ENCODE measurements around the gene ETV3.
"Not testable (repeated sequence)": the region's sequence is repeated elsewhere in the genome, so short reads cannot be mapped to it uniquely, and the experiment has no call there.

ETV3 gene

DNA sequence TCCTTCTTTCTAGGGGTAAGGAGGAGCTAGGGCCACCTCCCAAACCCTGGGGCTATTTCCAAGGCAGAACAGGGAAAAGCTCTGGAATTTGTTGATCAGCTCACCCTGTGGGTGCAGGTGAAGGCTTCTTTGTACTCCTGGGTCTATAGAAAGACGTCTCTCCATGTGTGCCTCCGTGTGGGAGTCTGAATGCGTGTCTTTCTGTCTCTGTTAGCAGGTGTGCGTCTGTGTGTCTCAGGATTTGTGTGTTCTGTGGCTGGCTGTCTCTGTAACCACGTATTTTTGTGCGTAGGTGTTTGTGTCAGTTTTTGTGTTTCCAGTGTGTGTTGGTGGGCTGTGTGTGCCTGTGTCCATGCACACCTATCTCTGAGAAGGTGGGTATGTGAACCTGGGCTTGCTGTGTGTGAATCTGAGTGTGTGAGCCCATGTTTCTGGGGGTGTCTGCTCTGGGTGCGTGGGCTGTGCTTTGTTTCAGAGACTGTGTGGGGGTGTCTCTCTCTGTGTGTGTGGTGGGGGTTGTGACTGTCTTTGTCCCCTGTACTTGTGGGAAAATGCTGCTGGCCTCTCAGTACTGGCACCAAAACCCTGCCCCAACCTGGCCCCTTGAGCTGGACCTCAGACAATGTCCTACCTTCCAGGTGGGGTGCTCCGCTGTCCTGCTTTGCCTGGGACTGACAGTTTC, 25.9 kb downstream of the ETV3 start:
- DNase-seq (ENCODE audit: low read depth in 2 of 2): no peak

DNA sequence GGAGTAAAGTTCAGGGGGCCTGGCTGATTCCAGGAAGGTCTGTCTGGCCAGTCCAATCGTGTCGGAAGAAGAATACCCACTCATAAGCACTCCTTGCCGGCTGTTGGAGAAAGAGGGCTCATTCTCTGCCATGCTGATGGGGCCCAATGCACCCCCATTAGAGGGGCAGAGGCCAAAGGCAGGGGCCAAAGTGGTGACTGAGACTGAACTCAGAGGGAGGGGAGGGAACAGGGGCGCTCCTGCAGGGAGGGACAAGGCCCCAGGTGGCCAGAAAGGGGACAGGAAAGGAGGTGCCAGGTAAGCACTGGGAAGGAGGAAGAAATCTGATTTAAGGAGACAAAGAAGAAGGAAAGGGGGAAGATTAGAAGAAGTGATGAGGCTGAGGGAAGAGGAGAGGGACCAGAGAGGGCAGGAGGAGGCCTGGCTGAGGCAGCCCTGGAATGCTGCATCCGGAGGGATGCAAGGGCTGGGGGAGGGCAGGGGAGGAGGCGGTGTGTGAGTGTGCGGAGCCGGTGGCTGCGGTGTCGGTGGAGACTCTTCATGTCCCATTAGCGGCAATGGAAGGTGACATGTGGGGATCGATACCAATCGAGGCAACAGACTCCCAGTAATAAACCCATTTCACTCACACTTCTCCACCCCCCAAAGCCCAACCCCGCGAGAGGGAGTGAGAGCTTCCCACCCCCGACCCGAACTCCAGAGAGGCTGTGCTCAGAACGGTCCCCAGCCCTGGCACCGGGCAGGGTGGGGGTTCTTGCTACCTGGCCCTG, 26.6 kb downstream of the ETV3 start:
- DNase-seq (ENCODE audit: low read depth in 2 of 2): no peak

DNA sequence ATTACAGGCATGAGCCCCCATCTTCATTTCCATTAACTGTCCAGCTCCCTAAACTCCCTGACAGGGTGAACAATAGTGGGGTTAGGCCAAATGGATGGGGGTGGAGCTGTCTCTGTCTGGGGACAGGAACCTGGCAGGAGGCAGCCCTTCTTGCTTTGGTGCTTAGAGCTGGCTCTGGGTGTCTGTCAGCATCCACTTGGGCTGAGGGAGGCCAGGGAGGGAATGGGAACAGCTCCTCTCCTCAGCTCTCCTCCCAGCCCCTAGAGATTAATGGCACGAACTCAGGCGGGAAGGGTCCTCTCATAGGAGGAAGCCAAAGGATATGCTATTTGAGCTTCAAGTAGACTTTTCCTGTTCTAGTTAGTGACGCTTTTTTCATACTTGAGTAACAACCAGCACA, 27.5 kb downstream of the ETV3 start:
- DNase-seq (ENCODE audit: low read depth in 2 of 2): no peak

DNA sequence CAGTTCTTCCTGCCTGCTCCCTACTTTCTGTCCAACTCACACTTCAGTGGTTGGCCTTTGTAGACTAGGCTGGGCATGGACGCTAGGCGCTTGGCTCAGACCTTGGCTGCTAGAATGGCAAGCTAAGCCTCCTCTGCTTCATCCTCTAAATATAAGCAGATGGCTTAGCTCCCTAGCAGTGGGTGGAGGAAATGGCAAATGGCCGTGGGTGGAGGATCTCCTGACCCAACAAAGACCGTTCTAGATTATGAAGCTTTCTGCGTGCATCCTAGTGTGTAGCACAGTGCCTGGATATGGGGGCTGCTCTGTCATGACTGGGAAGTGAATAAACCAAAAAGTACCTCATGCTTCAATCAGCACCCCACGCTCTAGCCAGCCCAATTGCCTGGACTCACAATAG, 28.2 kb downstream of the ETV3 start:
- DNase-seq (ENCODE audit: low read depth in 2 of 2): no peak

DNA sequence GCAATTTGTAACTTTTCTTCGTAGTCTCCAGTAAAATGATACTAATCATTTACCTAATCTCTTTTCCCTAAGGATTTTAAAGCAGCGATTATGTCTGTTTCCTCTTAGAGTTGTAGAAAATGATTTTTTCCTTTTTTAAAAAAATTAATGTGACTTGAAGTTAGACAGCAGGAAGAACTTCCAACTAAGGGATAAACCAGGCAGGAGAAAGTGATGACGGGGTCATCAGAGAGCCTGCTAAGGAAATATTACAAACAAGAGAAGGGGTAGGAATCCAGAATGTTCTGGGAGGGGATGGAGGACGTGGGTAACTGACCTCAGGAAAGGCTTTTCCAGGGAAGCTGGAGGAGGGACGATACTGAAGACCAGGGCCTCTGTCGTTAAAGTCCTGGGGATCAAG, 29.7 kb downstream of the ETV3 start:
- no peak for DNase-seq (ENCODE audit: low read depth in 2 of 2)

DNA sequence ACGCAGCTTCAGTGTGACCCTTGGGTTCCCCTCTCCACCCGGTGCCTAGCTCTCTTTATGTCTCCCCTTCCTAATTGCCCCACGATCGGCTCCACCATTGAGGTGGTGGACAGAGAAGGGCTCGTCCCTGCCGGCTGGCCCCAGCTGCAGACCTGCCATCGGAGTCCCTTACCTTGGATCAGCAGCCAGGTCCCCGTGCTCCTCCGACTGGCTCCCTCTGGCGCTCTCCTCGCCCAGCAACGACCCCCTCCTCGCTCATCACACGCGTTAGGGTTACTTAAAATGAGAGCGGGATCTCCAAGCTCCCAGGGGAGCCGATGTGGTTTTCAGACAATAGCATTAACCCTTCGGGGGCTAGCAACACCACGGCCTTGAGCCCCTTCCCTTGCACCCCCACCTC, 30.5 kb downstream of the ETV3 start:
- no peak for DNase-seq (ENCODE audit: low read depth in 2 of 2)

DNA sequence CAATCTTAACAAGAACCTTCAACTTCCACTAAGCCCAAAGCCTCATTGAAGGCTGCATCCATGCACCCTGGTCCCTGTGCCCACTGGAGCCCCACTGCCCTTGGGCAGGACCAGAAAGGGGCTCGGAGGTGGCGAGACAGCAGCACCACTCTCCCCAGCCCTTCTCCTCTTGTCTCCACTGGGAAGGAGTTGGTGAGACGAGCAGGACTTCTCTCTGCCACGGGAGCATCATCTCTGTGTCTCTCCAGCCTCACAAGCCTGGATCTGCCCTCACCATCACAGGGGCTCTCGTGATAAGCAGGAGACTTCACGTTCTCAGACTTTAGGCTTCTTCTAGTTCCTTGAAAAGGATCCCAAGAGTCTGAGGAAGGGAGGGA, 31.4 kb downstream of the ETV3 start:
- no peak for DNase-seq (ENCODE audit: low read depth in 2 of 2)

DNA sequence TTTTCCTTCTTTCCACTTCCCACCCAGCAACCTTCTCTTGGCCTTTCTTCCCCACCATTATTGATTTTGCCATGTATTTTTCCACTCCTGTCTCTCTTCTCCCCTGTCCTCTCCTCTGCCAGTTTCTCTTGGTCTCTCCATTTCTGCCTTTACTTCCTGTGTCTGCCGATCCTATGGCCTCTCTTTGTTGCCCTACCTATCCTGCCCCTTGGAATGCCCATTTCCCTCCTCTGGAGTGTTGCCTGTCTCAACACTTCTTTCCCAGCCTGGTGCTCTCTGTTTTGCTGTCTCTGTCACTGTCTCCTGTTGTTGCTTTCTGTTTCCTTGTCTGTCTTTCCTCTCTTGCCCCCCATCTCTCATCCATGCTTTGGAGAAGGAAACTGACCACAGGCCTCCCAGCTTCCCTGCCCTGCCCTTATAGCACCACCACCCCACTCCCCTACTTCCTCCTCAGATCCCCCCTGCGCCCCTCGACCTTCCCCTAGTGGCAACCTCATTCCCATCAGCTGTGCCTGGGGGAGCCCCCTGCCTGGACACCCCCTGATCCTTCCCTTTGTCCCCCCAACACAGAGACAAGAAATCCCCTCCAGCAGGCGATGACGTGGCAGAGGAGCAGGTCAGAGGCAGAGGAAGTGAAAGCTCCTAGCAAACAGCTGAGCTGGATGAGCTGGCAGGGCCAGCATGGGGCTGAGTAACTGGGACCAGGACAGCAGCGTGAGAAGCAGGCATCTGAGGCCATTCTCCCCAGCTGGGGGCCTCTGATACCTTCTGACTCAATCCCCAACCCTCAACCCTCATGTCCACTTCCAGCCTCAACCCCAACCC, 32.0 kb downstream of the ETV3 start:
- DNase-seq (ENCODE audit: low read depth in 2 of 2): no peak

DNA sequence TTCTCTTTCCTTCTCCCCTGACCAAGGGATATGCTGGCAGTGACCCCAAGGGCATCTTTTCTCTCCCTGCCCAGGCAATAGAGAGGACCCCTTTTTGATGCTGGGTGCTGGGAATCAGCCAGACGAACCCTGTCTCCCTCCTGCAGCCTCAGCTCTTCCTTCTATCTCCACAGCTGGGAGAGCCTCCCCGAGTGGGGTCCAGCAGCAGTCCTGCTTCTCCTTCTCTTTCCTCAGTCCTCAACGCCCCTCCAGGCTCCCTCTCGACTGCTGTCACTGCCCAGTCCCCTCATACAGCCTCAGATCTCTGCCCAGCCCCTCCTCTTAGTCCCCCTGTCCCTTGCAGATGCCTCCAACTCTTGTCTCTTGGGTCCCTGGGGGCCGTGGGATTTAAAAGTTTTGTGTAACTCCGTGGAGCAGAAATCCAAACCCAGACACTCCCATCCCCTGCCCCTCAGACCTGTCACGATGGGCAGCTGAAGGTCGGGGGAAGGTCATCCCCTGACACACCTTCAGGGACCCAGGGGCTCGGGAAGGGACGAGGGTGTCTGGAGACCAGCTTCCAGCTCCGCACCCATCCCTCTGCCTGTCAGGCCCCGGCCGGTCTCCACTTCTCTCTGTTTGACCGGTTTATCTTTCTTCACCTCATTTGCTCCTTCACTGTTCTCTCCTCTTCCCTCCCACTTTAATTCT, 32.8 kb downstream of the ETV3 start:
- no peak for DNase-seq (ENCODE audit: low read depth in 2 of 2)

DNA sequence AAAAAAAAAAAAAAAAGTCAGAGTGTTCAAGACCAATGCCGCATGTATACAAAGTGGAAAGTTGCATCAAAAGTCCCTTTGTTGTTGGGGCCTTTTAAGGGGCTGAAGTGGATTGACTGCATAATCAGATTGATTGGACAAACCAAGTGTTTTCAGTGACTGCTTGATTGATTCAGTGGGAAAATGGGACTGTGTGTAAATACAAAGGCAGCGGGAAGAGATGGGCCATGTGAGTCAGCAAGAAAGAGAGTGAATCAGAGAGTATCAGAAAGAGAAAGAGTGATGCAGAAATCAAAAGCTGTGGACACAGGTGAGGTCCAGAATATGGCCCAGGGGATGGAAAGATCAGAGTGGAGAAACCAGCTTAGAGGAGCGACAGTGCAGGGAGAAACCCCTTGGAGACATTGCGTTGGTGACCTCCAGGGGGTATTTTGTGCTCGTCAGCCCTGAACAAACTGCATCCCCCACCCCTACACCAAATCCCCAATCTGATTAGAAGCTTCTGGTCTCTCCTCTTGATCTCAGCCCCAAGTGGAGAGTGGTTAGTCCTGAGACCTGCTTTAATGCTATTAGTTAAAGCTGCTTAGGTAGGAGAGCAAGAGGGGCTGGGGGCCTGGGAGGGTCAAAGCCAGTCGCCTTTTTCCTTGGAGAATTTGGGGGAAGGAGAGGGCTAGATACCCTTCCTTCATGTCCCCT, 33.4 kb downstream of the ETV3 start:
- no peak for DNase-seq (ENCODE audit: low read depth in 2 of 2)

DNA sequence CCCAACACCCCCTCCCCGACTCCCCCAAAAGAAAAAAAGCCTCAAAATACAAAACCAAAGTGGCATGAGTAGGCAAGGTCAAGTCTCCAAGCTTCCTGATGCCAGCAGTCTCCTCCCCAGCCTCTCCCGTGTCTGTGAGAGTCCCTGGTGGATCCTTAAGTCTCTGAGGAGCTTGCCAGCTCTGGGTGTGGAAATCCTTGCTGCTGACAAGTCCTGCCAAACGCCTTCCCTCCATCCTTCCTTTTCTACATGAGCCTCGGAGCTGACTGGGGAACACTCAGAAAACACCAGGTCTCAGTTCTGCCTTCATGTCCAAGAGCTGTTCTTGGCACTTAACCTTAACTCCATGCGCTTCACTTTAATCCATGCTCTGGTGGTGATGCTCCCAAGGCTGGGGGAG, 34.9 kb downstream of the ETV3 start:
- DNase-seq (ENCODE audit: low read depth in 2 of 2): no peak

DNA sequence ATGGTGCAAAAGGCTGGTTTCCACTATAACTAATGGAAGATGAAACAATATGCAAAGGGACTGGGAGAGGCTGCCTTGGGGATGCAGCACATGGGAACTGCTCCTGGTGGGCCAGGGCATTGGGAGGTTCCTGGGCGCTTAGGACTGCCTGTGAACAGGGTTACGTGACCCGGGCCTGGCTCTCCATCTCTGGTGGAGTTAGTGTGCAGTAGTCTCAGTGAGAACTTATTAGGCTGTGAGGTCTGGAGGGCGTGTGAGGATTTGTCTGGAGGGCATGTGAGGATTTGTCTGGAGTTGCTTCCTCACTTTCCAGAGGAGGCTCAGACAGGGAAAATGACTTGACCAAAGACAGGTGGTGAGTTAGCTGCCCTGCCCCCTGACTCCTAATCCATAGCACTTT, 37.0 kb downstream of the ETV3 start:
- DNase-seq (ENCODE audit: low read depth in 2 of 2): no peak

DNA sequence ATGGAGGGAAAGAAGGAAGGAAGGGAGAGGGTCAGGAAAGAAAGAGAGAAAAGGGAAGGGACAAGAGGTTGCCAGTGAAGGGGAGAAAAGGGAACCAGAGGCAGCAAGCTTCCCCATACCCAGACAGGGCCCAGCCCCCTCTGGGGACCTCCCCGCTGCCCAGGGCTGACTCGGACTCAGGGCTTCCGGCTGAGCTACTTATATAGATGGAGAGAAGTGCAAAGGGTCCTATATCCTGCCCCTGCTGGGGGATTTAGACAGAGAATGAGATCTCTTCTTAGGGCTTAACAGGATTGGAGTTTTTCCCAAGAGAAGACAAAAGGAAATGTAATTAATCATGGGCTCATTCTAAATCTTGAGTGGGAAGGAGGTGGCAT, 38.6 kb downstream of the ETV3 start, which contains the start of gene ETV3L:
TSS of gene ETV3L (minus strand) at position 176 of the 377 bp plus-strand sequence. CDS start 285 bp downstream, outside the sequence.
- no peak for DNase-seq (ENCODE audit: low read depth in 2 of 2)

DNA sequence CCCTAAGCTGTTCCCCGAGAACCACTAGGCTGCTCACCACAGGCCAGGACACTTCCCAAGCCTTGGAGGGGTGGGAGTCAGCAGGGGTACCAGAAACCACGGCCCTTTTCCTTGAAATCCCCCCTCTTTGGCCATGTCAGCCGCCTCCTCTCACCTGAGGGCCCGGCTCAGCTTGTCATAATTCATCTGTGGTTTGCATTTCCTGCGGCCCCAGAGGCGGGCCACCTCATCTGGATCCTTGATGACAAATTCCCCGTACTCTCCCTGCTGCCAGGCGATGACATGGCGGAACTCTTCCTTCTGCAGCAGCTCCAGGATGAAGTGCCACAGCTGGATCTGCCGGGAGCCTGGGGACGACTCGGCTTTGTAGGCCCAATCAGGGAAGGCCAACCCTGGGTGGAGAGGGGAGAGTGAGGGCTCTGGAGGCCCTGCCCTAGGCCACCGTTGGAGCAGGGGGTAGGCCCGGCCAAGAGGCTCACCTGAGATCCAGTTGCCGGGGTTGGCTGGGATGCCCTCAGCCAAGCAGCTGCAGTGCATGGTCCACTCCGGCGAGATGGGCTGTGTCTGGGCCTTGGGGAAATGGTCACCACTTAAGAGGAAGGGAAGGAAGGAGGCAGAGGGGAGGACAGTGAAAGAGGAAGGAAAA, 39.1 kb downstream of the ETV3 start:
- not testable (repeated sequence) for DNase-seq (ENCODE audit: low read depth in 2 of 2)

DNA sequence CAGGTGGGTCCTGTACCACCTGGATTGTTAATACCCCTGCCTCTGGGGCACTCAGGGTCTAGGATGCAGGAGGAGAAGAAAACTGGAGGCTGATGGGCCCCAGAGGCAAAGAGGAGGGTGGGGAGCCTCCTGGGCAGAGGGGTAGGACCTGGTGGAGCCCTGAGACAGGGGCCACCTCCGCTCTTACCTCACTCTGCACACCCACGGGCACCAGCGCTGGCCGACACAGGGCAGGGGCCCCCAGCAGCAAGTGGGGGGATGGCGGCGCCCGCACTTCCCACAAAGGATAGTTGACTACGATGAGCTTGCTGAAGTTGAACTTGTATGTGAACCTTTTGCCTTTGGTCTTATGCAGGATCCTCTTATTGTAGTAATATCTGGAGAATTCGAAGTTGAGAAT, 39.7 kb downstream of the ETV3 start:
- no peak for DNase-seq (ENCODE audit: low read depth in 2 of 2)

DNA sequence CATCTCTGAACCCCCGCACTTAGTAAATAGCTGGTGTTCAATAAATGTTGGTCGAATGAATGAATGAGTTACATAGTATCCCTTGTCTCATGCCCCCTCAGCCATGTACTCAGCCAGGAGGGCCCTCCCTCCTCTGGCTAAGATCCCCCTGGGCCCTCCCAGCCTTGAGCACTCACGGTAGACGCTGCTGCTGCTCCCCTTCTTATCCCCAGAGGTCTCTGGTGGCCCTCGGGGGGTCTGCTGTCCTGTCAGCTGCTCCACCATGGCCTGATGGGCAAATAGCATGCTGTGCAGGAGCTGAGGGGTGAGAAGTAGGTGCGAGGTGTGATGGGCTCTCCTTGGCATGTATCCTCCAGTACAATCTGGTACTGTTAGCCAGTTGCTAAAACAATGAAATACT, 40.5 kb downstream of the ETV3 start:
- DNase-seq (ENCODE audit: low read depth in 2 of 2): no peak

DNA sequence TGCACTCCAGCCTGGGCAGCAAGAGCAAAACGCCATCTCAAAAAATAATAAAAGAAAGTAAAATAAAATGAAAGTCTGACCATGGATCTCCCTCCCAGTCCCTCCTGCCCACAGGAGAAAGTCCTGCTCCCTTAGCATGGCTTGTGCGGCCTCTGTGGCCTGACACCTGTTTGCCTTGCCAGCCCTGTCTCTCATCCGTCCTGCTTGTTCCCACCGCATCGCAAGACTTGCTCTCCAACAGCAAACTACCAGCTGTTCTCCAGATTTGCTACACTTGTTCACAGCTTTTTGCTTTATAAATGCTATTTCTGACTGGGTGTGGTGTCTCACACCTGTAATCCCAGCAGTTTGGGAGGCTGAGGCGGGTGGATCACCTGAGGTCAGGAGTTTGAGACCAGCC, 41.3 kb downstream of the ETV3 start:
- no peak for DNase-seq (ENCODE audit: low read depth in 2 of 2)

DNA sequence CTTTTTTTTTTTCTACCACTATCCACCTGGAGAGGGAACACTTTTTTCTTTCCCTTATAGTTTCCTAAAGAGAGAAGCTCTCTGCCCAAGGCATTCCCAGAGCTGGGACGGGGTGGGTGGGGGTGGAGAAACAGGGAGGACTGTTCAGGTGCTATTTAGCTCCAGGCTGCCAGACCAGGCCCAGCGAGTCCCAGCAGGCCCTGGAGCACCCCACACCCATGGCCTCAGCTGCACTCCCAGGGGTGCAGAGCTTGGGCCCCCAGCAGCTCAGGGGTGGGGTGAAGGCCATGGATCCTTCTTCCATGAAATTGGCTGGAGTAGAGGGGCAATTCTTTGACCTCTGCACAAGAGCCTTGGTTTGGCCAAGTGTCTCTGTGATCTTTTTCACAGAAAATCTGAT, 42.6 kb downstream of the ETV3 start:
- DNase-seq (ENCODE audit: low read depth in 2 of 2): no peak

DNA sequence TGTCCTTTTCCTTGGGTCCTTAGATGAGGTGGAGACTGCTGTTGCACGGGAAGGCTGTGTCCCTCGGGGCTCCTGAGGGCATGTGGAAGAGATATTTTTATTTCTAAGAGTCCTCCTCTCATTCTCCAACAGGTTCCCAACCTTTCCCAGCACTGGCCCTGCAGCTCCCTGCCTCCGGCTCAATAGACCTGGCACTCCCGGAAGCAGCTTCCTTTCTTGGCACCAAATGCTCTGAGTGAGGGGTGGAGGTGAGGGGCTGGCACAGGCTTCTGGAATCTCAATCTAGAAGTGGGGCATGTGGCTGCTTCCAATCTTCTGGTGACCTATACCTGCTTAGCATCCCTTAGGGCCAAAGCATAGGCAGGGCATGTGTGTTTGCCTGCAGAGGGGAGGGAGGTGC, 43.1 kb downstream of the ETV3 start:
- DNase-seq (ENCODE audit: low read depth in 2 of 2): no peak

DNA sequence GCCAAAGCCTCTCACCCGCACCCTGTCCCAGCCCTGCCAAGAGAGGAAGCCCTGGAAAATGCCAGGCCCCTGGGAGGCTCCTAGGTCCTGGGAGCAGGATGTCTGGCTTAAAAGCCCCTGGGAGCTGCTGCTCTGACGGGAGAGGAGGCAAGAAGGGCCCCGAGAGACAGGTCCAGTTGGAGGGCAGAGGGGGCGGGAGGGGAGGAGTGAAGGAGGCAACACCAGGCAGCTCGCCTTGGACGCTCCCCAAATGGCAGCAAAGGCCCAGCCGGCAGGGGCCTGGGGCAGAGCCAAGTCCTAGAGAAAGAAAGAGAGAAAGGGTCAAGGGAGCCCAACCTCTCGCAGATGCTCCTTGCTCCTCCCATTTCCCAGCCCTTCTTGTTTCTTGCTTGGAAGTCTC, 45.4 kb downstream of the ETV3 start:
- DNase-seq (ENCODE audit: low read depth in 2 of 2): no peak

DNA sequence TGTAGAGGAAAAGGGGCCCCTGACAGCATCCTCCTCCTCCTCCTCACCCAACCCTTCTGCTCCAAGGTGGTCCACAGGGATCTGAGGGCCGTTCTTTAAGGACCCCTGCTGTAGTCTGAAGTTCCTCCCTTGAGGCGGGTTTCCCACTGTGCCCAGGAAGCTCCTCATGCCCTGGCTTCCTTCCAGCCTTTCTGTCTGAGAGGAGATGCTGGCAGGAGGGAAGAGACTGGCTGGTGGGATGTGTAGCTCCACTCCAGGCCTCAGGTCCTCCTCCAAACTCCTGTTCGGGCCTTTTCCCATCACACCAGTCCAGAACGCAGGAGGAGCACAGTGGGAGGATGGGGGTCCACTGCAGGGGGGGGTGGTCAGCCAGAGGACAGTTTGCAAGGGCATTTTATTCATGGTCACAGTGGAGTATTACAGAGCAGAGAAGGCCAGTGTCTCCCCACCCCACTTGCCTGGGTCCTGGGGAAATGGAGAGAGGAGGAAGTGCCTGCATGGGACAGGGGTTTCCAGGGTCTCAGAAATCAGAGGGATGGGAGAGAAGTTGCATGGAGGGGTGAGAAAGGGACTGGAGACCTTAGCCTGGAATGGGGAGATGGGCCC, 46.4 kb downstream of the ETV3 start:
- no peak for DNase-seq (ENCODE audit: low read depth in 2 of 2)

Data from activated CD4-positive, alpha-beta T cell treated with anti-CD3 and anti-CD28 coated beads for 24 hours (primary cell).